Glomerular visceral epithelial cell (primary cell): ENCODE measurements around the gene OPN1MW2.
"Not testable (repeated sequence)": the region's sequence is repeated elsewhere in the genome, so short reads cannot be mapped to it uniquely, and the experiment has no call there.

Experiments used
- DNase-seq: peaks from one replicate; pipeline ENCODE4 v3.0.0-alpha.2; 2016; ENCODE audit errors: extremely low spot score

The OPN1MW2 gene

GRCh38 chrX:154219456-154219855 is at the start of gene OPN1MW2:
Gene OPN1MW2 (plus strand): TSS chrX:154219756. CDS start chrX:154219816, 60 bp downstream.
- not testable (repeated sequence) for DNase-seq

GRCh38 chrX:154172535-154172943 is 47.0 kb upstream of the OPN1MW2 start:
- DNase-seq: not testable (repeated sequence)

- DNase-seq: not testable (repeated sequence)
Measured at GRCh38 chrX:154174356-154174755, 45.2 kb upstream of the OPN1MW2 start.

GRCh38 chrX:154182296-154182695 is 37.3 kb upstream of the OPN1MW2 start, which contains the start of gene OPN1MW:
Gene OPN1MW (plus strand): TSS chrX:154182596. CDS start chrX:154182678, 82 bp downstream.
- DNase-seq: not testable (repeated sequence)

GRCh38 chrX:154183794-154184193 is 35.8 kb upstream of the OPN1MW2 start:
- DNase-seq: not testable (repeated sequence)

GRCh38 chrX:154192846-154193245 is 26.7 kb upstream of the OPN1MW2 start:
- DNase-seq: not testable (repeated sequence)

GRCh38 chrX:154194316-154194715 is 25.2 kb upstream of the OPN1MW2 start:
- not testable (repeated sequence) for DNase-seq

GRCh38 chrX:154196466-154196865 is 23.1 kb upstream of the OPN1MW2 start:
- not testable (repeated sequence) for DNase-seq

GRCh38 chrX:154209670-154210418 is 9.7 kb upstream of the OPN1MW2 start:
- DNase-seq: not testable (repeated sequence)

GRCh38 chrX:154211057-154211456 is 8.5 kb upstream of the OPN1MW2 start:
- not testable (repeated sequence) for DNase-seq

- DNase-seq: not testable (repeated sequence)
Measured at GRCh38 chrX:154211499-154211898, 8.1 kb upstream of the OPN1MW2 start.

- not testable (repeated sequence) for DNase-seq
Measured at GRCh38 chrX:154225292-154225691, 5.7 kb downstream of the OPN1MW2 start.

- DNase-seq: not testable (repeated sequence)
Measured at GRCh38 chrX:154226706-154227105, 7.2 kb downstream of the OPN1MW2 start.

GRCh38 chrX:154231443-154231842 is 11.9 kb downstream of the OPN1MW2 start:
- DNase-seq: not testable (repeated sequence)

GRCh38 chrX:154233620-154234019 is 14.1 kb downstream of the OPN1MW2 start:
- not testable (repeated sequence) for DNase-seq

- DNase-seq: not testable (repeated sequence)
Measured at GRCh38 chrX:154238939-154239559, 19.5 kb downstream of the OPN1MW2 start.

- not testable (repeated sequence) for DNase-seq
Measured at GRCh38 chrX:154239982-154240503, 20.5 kb downstream of the OPN1MW2 start.

- DNase-seq: not testable (repeated sequence)
Measured at GRCh38 chrX:154247377-154248045, 28.0 kb downstream of the OPN1MW2 start.

GRCh38 chrX:154248076-154248475 is 28.5 kb downstream of the OPN1MW2 start:
- DNase-seq: not testable (repeated sequence)

GRCh38 chrX:154257282-154257681 is 37.7 kb downstream of the OPN1MW2 start, which contains the start of gene OPN1MW3:
Gene OPN1MW3 (plus strand): TSS chrX:154257582. CDS start chrX:154257620, 38 bp downstream.
- DNase-seq: not testable (repeated sequence)

GRCh38 chrX:154258711-154259110 is 39.2 kb downstream of the OPN1MW2 start:
- DNase-seq: not testable (repeated sequence)

GRCh38 chrX:154263072-154263471 is 43.5 kb downstream of the OPN1MW2 start:
- DNase-seq: not testable (repeated sequence)
